GM18951 (cell line): Measurements from ENCODE around the gene PHF23.

ENCODE experiments used
- POLR2A ChIP-seq: IDR thresholded peaks from 4 replicates; pipeline ENCODE4 v1.6.1; 2011; ENCODE audit warnings: mild to moderate bottlenecking; ENCODE audit not compliant: insufficient read length, insufficient read depth; ENCODE audit errors: extremely low read depth
- in situ Hi-C: fragments of 300-500 bp; cut with MboI; formaldehyde crosslinking; loops from one replicate; pipeline ENCODE4 v1.12.0; 2022; ENCODE audit warnings: low sequenced_read_pairs, mixed read lengths, inconsistent platforms; ENCODE audit not compliant: unreplicated experiment

PHF23 gene

GRCh38 chr17:7239091-7240027 lies at the start of gene PHF23:
Gene PHF23 (minus strand): TSS chr17:7239457. CDS start chr17:7239279, 178 bp downstream.
- in situ Hi-C loops: no loop called here

GRCh38 chr17:7285679-7286078 lies 46.4 kb upstream of the PHF23 start:
- in situ Hi-C loops: no loop called here
- TF ChIP-seq POLR2A: no peak

More at GRCh38 chr17:7239091-7240027, at the start of gene PHF23:
- peak; percentile 42 for TF ChIP-seq POLR2A

- in situ Hi-C loops: no loop called here
- TF ChIP-seq POLR2A: no peak
Measured at GRCh38 chr17:7284911-7285310, 45.7 kb upstream of the PHF23 start.

- in situ Hi-C loops: no loop called here
- TF ChIP-seq POLR2A: no peak
Measured at GRCh38 chr17:7283471-7284216, 44.4 kb upstream of the PHF23 start.

GRCh38 chr17:7282752-7283321 lies 43.6 kb upstream of the PHF23 start:
- TF ChIP-seq POLR2A: no peak
- in situ Hi-C loops: no loop called here

- in situ Hi-C loops: no loop called here
- TF ChIP-seq POLR2A: no peak
Measured at GRCh38 chr17:7281953-7282751, 42.9 kb upstream of the PHF23 start.

GRCh38 chr17:7281074-7281952 lies 42.1 kb upstream of the PHF23 start, which contains the start of gene SLC2A4:
Gene SLC2A4 (plus strand): TSS chr17:7281718. CDS start chr17:7281935, 217 bp downstream.
- in situ Hi-C loops: no loop called here
- TF ChIP-seq POLR2A: no peak

GRCh38 chr17:7280519-7281073 lies 41.3 kb upstream of the PHF23 start:
- in situ Hi-C loops: no loop called here
- no peak for TF ChIP-seq POLR2A

GRCh38 chr17:7279448-7279847 lies 40.2 kb upstream of the PHF23 start:
- in situ Hi-C loops: no loop called here
- TF ChIP-seq POLR2A: no peak

- in situ Hi-C loops: no loop called here
Measured at GRCh38 chr17:7266784-7267183, 27.5 kb upstream of the PHF23 start.

GRCh38 chr17:7263801-7264078 lies 24.5 kb upstream of the PHF23 start:
- in situ Hi-C loops: no loop called here
- TF ChIP-seq POLR2A: no peak

More at GRCh38 chr17:7266784-7267183, 27.5 kb upstream of the PHF23 start:
- no peak for TF ChIP-seq POLR2A
